Hindlimb muscle (tissue), 1 donor: ENCODE results near the gene ARHGAP6. TPM values are rescaled to one million over a fixed set of nuclear protein-coding genes. Genes with fewer than 3 reads are reported as not detected.

Source experiments
- DNase-seq: peaks from one replicate; pipeline ENCODE4 v3.0.0-alpha.2; 2013
- polyA plus RNA-seq: library from polyadenylated mRNA; unstranded; fragments of 120-200 nt; gene quantifications from one replicate; pipeline ENCODE4 v1.2.1, GENCODE V29; 2013; ENCODE audit not compliant: insufficient read length

ARHGAP6 gene
- polyA plus RNA-seq, 1 donor = 12.8 TPM

DNA sequence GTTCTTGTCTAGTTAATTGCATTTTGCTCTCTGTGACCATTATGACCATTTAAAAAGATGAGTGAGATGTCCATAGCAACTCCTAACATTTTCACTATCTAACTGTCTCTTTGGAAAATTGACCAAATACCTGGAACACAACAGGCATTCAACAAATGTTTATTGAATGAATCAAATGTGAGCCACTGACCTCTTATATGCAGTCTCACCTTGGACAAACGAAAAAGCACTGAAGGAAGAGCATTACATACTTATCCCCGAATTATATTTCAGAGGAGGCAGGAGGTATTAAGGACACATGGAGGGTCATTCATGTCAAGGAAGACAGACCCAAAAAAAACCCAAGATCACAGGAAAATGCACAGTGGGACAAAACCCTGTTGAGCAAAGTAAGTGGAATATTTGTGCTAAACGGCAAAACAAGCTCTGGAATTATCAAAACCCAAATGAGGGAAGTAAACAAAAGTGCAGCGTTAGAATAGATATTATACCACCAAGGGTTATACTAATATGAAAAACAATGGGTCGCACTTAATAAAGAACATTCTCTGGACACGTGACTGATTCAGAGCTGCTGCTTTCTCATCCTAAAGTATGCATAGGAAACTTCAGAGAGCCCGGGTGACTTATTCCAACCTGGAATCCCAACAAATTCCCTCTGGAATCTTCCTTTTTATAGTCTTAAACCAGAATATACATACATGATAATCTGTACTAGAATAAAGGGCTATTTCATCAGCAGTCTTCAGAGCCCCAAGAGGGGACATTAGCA is 240.6 kb downstream of the ARHGAP6 start:
- no peak for DNase-seq

DNA sequence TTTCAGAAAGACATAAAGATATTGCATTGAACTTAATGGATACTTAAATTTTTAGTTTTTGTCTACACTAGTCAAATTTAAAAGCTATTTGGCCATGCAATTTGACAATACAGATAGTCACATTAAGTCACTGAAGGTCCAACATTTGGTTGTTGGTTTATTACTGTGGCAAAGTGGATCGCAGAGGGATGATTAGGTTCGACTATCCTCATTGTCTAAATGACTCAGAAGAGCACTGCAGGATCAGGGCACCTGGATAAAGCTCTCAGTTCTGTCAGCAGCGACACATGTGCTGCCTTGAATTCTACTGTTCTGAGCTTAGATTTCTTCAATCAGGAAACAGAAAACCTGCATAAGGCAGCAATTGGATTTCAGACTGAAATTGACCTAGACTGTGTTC is 241.8 kb downstream of the ARHGAP6 start:
- no peak for DNase-seq

DNA sequence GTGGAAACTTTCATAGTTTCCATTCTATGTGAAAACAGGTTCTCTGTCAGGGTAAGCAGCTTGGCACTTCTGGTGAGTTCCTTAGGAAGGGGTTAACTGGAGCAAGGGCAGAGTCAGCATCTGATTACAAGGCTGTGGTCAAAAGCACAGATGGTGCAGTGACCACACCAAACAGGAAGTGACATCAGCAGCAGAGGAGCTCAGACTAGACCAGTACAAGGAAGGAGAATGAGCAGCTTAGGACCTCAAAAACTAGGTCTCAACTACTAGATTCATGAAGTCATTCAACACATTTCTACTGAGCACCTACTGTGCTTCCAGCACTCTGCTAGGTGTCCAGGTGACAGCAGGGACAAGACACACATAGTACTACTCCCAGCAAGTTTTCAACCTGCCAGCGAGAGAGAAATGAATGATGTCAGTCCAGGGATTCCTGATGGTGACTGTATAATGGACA is 242.3 kb downstream of the ARHGAP6 start:
- DNase-seq = no peak

DNA sequence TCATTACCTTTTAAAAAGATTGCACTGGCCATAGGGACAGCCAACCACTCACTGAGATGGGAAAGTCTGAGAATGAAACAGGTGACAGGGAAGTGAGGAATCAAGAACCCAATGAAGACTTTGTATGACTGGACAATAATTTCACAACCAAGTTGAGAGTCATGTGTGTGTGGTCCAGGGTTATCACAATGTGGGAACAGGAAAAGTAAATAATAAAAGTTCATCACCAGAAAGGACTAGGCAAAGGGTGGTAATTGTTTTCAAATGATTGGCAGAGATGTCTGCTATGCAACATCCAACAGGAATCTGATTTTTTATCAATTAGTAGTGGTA is 243.2 kb downstream of the ARHGAP6 start:
- DNase-seq = no peak

DNA sequence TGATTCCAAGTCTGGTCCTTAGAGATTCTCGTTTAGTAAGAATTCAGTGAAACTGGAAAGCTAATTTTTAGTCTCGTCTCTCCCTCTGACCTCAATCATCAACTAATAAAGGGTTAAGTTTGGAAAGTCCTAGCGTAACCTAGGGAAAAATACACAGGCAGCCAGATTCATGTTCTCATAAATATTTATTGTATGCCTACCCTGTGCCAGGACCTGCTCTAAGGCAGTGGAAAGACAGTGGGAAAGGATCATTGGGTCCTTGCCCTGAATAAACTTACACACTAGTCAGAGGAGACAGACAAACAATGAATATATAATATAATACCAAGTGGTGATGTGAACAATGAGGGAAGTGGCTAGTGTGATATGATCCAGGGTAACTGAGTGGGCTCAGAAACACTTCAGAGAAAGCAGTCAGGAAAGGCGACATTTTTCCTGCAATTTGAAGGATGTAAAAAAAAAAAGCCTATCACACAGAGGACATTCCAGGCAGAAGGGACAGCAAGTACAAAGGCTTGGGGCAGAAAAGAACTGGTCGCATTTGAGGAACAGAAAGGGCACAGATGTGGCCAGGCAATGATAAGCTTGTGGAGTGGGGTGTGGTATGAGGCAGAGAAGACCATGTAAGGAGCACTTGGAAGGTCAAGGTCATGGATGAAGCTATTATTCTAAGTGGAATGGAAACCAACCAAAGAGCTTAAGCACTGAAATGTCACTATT is 243.8 kb downstream of the ARHGAP6 start:
- DNase-seq = no peak

DNA sequence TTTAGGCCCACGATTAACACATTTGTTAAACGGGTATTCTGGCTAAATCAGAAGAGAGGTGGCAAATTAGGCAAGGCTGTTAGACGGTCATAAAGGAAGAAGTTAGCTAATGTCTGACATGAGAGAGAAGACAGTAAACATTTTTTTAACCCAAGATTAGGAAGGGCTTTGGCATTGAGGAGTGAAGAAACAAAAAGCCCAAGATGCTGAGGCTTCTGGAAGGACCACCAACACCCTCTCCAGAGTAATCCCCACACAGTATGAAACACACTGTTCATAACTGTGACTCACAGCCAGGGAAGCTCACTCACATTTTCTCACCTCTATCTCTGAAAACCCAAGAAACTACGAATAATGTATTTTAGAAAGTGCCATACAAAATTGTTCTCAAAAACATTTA is 244.9 kb downstream of the ARHGAP6 start:
- DNase-seq = no peak

DNA sequence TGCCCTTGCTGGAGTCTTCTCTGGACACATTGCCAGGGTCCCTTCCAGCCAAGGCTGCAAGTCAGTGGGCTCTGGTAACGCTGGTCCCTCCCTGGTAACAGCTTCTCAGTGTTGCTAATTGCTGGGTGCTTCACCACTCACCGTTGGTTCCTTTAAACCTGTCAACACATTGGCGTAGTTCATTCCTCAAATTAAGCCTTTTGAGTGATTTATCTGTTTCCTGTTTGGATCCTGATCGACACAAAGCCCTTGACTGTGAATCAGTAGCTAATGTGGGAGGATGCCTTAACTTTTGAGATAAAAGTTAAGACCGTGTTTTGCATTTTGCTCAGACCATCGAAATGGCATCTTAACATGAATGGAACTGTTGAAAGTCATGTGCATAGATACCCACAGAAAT is 246.6 kb downstream of the ARHGAP6 start:
- no peak for DNase-seq

DNA sequence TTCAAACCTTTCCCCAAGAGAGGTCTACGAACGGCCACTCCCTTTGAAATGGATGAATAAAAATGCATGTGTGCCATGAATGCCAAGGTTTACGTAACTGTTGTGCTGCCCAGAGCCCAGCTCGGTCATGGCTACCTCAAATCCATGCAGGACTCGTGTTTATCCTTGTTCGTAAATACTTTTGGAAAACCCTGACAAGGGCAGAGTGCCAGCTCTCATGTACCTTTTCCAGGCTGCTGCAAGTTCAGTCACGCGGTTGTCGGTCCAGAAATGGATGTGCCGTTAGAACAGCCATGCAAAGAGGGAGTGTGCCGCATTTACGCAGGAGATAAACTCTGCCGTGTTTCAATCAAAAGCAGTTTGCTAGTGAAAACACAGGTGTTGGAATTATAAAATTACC is 249.1 kb downstream of the ARHGAP6 start:
- DNase-seq = no peak

DNA sequence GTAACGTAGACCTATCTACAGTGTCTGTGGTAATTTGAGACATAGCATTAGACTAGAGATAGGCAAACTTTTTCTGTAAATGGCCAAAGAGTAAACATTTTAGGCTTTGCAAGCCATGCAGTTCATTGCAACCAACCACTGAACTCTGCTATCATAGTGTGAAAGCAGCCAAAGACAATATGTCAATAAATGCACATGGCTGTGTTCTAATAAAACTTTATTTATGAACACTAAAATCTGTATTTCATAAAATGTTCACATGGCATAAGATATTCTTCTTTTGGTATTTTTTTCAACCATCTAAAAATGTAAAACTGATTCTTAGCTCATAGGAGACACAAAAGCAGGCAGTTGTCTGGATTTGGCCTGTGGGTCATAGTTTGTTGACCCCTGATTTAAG is 251.6 kb downstream of the ARHGAP6 start:
- DNase-seq = no peak

DNA sequence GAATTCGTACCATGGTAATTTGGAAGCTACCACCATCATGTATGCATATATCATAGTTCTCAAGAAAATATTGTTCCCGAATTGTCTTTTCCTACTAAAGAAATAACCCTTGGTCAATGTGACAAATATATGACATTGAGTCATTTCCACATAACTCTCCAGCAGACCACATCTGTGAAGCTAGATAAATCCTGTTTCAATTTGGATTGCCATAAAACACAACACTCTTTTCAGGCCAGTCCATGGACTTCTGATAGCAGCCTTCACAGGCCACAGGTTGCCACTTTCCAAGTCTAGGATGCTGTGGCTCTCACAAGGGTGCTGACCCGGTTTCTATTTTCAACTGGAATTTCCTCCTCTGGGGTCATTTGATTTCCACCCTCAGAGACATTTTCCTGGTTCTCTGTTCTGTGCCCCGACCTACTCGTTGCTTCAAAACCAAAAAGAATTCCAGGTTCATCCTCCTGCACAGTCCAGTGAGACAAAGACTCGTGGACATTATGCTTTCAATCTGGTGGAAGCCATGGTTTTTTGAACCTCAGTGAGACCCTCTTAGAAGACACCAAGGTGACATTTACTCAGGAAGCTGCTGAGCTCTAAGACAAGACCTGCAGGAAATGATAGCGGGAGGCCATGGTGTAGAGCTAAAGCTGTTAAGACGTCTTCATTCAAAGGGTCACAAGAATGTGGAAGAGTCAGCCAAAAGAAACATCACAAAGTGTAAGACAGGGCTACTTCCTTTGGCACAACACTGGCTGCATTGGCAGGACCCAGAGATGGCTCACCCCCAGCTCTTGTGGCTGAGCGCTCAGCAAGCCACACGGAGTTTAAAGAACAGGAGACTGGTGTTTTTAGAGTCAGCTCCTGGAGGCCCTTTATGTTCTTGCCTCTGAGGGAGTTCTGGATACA is 252.8 kb downstream of the ARHGAP6 start:
- DNase-seq = no peak

DNA sequence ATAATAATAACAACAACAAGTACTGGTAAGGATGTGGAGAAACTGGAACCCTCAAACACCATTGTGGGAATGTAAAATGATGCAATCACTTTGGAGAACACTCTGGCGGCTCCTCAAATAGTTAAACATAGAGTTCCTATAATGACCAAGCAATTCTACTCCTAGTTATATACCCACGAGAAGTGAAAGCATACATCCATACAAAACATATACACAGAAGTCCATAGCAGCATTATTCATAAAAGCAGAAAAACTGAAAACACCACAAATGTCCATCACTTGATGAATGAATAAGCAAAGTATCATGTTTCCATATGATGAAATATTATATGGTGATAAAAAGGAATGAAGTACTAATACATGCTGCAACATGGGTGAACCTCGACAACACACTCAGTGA is 255.8 kb downstream of the ARHGAP6 start:
- no peak for DNase-seq

DNA sequence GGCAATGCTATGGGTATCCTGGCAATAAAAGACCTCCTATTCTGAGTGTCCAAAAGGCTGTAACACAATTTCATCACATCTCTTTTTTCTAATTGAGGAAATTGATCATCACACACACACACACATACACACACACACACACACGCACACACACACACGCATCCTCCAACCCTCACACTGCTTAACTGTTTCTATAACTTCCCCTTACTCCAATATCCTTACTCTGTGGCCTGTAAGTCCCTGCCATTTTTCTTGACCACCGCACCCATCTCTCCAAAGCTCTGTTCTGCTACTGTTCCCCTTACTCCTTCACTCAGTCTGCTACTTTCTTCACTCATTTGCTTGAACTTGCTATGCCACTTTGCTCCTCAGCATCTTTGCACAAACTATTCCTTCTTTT is 256.9 kb downstream of the ARHGAP6 start:
- no peak for DNase-seq

DNA sequence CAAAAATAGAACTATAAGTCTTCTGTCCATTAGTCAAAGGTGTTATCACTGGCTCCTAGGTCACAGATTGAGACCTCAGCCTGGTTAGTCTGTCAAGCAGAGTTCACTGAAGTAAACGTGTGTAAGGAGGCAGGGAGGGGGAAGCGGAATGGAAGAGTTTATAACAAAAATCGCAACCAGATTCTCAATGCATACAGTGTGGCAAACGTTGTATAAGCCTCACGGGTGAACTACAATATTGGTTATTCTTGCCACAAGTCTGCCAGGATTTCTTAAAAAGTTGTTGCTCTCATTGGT is 257.7 kb downstream of the ARHGAP6 start:
- DNase-seq = no peak

DNA sequence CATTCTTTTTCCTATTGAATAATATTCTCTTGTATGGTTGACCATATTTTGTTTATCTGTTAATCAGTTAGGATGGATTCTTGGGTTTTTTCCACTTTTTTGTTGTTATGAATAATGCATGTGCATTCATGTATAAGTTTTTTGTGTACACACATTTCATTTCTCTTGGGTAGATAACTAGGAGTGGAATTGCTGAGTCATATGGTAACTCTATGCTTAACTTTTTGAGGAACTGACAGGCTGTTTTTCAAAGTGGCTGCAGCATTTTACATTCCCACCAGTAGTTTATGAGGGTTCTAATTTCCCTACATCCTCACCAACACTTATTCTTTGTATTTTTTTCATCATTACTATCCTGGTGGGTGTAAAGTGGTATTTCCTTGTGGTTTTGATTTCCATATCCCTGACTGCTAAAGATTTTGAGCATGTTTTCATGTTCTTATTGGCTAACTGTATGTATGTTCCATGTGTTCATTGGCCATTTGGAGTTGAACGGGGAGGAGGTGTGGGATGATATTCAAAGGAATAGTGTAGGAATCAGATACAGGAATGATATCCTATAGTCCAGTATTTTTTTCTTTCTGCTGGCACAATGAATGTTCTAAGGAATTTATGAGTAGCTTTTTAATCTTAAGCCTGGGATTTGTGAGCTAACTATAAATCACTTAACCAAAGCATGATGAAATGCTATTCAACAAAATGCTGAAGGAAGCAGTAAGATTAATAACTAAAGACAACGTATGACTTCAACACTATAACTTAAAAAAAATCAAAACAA is 258.2 kb downstream of the ARHGAP6 start:
- DNase-seq = no peak

DNA sequence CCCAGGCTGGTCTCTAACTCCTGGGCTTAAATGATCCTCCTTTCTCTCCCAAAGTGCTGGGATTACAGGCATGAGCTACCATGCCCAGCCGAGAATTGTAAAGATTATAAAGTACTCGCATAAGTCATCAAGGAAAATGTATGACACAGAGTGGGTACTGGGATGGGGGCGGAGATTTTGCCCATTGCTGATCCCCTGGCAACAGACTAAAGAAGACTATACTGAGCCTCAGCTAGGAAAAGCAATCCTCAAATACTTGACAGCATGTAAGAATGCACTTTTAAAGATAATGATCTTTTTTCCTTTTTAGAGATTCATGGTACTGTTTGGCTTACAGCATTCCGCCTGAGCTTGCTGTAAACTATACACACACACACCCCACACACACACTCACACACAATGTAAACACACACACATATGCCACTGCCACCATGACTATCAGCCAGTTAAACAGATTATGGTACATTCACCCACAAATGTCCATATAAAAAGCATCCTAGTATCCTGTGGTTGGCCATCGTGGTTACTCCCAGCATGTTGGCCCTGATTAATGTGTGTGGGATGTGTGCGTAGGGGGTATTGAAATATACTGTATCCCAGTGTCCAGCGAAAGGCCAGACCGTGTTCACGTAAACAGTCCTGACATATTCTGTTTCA is 259.5 kb downstream of the ARHGAP6 start:
- DNase-seq = no peak

DNA sequence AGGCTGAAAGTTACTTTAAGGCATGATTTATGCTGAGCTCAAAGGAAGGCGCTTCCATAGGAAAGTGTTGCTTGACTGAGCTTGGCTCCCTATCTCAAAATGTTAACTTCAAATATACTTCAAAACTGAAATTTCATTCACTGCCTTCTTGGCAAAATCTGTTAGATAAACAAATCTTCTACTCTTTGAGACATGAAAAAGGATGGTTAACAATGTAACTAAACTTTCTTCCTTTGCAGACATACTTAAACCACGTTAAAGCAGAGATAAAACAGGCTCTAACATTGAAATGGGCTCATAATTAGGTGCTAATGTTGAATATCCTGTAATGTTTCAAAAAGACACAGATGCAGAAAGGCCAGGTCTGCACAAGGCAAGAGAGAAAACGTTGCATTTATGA is 262.1 kb downstream of the ARHGAP6 start:
- no peak for DNase-seq

DNA sequence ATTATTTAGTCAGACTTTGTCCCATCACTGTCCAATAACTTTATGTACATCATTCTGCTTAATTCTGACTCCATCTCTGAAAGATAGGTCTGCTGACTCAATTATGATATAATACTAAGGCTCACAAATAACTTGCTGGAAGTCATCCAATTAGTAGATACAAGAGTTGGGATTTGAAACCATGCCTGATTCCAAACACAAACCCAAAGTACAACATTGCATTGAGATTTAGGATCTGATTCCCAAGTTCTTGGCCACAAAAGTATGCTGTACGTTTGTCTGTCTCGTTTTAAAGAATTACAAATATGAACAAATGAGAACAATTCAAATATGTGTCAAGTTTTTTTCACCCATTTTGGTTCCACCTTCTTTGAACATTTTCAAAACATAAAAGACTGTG is 263.8 kb downstream of the ARHGAP6 start:
- no peak for DNase-seq

DNA sequence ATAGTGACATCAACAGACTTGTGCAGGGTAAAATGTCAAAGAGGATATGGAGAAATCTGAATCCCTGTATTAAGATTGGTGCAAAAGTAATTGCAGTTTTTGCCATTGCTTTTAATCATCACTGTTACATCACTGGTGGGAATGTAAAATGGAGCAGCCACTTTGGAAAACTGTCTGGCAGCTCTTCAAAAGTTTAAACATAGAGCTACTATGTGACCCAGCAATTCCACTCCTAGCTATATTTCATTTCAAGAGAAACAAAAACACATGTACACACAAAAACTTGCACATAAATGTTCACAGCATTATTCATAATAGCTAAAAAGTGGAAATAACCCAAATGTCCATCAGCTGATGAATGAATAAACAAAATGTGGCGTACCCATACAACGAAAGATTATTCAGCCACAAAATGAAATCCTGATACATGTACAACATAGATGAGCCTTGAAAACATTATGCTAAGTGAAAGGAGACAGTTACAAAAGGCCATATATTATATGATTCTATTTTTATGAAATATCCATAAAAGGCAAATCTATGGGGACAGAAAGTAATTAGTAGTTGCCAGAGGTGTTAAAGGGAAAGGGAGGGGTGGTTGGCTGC is 266.1 kb downstream of the ARHGAP6 start:
- DNase-seq = no peak

DNA sequence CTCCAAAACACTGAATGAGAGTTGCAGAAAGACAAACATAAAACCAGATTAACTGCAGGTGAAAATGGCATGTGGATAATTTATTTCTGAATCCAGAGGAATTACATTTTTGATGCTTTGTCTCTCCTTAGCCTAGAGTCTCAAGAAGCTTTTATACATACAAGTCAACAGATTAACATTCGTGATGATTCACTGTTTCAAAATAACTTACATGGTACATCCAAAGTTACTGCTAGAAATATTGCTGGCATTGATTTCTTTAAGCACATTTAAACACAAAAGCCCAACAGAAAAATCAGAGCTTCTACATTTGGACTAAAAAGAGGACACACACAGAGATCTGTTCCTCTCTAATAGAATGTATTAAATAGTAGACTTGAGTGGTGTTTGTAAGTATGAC is 266.9 kb downstream of the ARHGAP6 start:
- no peak for DNase-seq

DNA sequence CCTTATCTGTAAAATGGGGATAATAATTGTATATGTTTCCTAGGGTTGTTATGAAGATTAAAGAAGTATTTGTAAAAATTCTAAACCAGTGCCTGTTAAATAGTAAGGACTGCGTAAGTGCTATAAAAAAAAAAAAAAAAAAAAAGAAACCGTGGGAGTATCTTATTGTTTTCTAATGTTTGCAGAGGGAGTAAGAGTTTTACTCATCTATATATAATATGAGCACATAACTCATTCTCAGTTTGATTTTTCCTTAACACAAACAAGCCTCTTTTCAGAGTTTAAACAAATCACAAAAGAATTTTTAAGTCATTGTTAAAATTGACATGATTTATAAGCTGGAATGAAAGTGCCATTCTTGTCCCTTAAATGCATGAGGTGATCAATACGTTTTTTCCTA is 267.6 kb downstream of the ARHGAP6 start:
- DNase-seq = no peak

DNA sequence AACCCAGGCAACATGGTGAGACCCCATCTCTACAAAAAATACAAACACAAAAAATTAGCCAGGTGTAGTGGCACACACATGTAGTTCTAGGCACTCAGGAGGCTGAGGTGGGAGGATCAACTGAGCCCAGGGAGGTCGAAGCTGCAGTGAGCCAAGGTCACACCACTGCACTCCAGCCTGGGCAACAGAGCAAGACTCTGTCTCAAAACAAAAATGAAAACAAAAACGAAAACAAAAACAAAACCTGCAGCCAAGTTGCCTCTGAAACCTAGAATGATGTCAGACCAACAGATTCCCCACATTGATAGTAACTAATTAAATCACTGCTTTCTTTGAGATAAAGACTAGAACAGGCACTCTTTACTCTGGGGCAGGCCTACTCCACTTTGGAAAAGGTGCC is 268.0 kb downstream of the ARHGAP6 start:
- no peak for DNase-seq

DNA sequence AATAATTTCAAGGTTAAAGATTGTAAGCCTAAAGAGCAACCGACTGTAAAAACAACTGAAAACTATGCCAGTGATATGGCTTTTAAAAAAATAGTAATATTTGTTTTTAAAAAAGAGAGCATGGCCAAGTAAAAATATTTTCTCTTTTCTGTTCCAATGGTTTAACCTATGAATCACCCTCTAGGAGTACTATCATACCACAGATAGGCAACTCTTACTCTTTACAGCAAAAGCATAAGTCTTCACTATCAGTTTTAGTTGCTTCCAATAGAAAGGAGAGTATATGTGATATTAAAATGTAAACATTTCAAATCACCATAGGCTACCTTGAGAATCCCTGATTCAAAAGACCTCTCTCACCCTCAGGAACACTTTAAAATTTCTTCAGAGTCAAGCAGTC is 269.9 kb downstream of the ARHGAP6 start:
- DNase-seq = no peak
